A549 (cell line): ENCODE results near the gene ZFP28. TPM values are rescaled to one million over a fixed set of nuclear protein-coding genes. Genes with fewer than 3 reads are reported as not detected.

Source experiments
- ATAC-seq, 2 experiments: fragments of 200-7000 bp in 1 of 2; fragments of >200 bp in 1 of 2; cut with Nextera tagmentation in 1 of 2; cut with Tn5 transposase in 1 of 2; 3 replicates each; pipeline versions ENCODE4 v1.8.0 to v1.9.1; 2018 to 2020; ENCODE audit warnings: mild to moderate bottlenecking in 1 of 2, moderate library complexity in 1 of 2
- CTCF ChIA-PET: fragments of 300-600 bp; sonication (Branson Sonifier 250); formaldehyde crosslinking; extraction: SDS; loops from one replicate; lab custom pipeline; 2021; ENCODE audit warnings: antibody characterized with exemption, inconsistent platforms; lab: Yijun Ruan, JAX
- POLR2A ChIA-PET: fragments of 350-600 bp; formaldehyde crosslinking; extraction: SDS; loops from one replicate; lab custom pipeline; 2021; ENCODE audit warnings: antibody characterized with exemption, inconsistent platforms; lab: Yijun Ruan, JAX
- DNase-seq, 2 experiments: peaks; one replicate each; pipeline versions ENCODE4 v3.0.0 to v3.0.0-alpha.2; 2011 to 2016; ENCODE audit warnings: low read depth in 1 of 2, low spot score in 1 of 2
- FAIRE-seq: peaks from 2 replicates; lab custom pipeline; 2011; peaks lifted over from hg19 to GRCh38; lab: Jason Lieb, UNC
- H3K27ac ChIP-seq, 2 experiments: fragments of >200 bp; sonication (Bioruptor Twin); formaldehyde crosslinking; 3 replicates each; pipeline ENCODE4 v1.5.1; 2016 to 2017
- H3K4me1 ChIP-seq: fragments of >200 bp; sonication (Bioruptor Twin); formaldehyde crosslinking; 3 replicates; pipeline ENCODE4 v1.6.1; 2016
- H3K4me2 ChIP-seq: fragments of >200 bp; sonication (Bioruptor Twin); formaldehyde crosslinking; 3 replicates; pipeline ENCODE4 v1.6.1; 2016
- H3K4me3 ChIP-seq: fragments of >200 bp; sonication (Bioruptor Twin); formaldehyde crosslinking; 3 replicates; pipeline ENCODE4 v1.5.1; 2016
- H3K9me3 ChIP-seq: fragments of >200 bp; sonication (Bioruptor Twin); formaldehyde crosslinking; 3 replicates; pipeline ENCODE4 v1.6.1; 2016
- BHLHE40 ChIP-seq: IDR thresholded peaks from 2 replicates; pipeline ENCODE4 v1.6.1; 2012; ENCODE audit warnings: low read depth, low read length, inconsistent platforms
- CEBPB ChIP-seq, 2 experiments: fragments of >200 bp in 1 of 2; sonication (Bioruptor Twin) in 1 of 2; formaldehyde crosslinking in 1 of 2; IDR thresholded peaks; 2 replicates each; pipeline ENCODE4 v1.6.1; 2012 to 2016
- EHF ChIP-seq: fragments of 250-450 bp; sonication (Bioruptor Pico); IDR thresholded peaks from 2 replicates; pipeline ENCODE4 v1.5.0; 2020; ENCODE audit warnings: mild to moderate bottlenecking
- EHMT2 ChIP-seq: fragments of 200-600 bp; sonication (generic); IDR thresholded peaks from 2 replicates; pipeline ENCODE4 v1.6.1; 2016; ENCODE audit warnings: antibody characterized with exemption, low read depth, mild to moderate bottlenecking, moderate library complexity
- EP300 ChIP-seq, 2 experiments: fragments of >200 bp; sonication (Bioruptor Twin); formaldehyde crosslinking; IDR thresholded peaks; 2 replicates in 1 of 2; 3 replicates in 1 of 2; pipeline ENCODE4 v1.6.1; 2016 to 2017
- FOXS1 ChIP-seq: fragments of 250-450 bp; sonication (Bioruptor Pico); IDR thresholded peaks from 2 replicates; pipeline ENCODE4 v1.5.0; 2020; ENCODE audit warnings: mild to moderate bottlenecking, moderate library complexity
- GATA3 ChIP-seq: IDR thresholded peaks from 2 replicates; pipeline ENCODE4 v1.6.1; 2012; ENCODE audit warnings: borderline replicate concordance
- HDAC2 ChIP-seq: fragments of 200-600 bp; sonication (generic); IDR thresholded peaks from 2 replicates; pipeline ENCODE4 v1.6.1; 2016
- HEYL ChIP-seq: fragments of 250-450 bp; sonication (Bioruptor Pico); IDR thresholded peaks from 2 replicates; pipeline ENCODE4 v1.8.0; 2021; ENCODE audit warnings: mild to moderate bottlenecking, moderate library complexity
- HOXA7 ChIP-seq: fragments of 250-450 bp; sonication (Bioruptor Pico); IDR thresholded peaks from 2 replicates; pipeline ENCODE4 v1.5.0; 2020; ENCODE audit warnings: mild to moderate bottlenecking, moderate library complexity
- HOXB13 ChIP-seq: fragments of 250-450 bp; sonication (Bioruptor Pico); IDR thresholded peaks from 2 replicates; pipeline ENCODE4 v1.5.0; 2020; ENCODE audit warnings: low read depth, mild to moderate bottlenecking, moderate library complexity
- HOXB5 ChIP-seq: fragments of 250-450 bp; sonication (Bioruptor Pico); IDR thresholded peaks from 2 replicates; pipeline ENCODE4 v1.5.0; 2020; ENCODE audit warnings: mild to moderate bottlenecking, moderate library complexity
- KDM5A ChIP-seq: fragments of 200-600 bp; sonication (generic); IDR thresholded peaks from 2 replicates; pipeline ENCODE4 v1.6.1; 2016; ENCODE audit warnings: antibody characterized with exemption, mild to moderate bottlenecking
- MAZ ChIP-seq: fragments of 150-350 bp; IDR thresholded peaks from 2 replicates; pipeline ENCODE4 v1.6.1; 2014; ENCODE audit warnings: antibody characterized with exemption, low read depth, low read length, borderline replicate concordance
- MYC ChIP-seq: IDR thresholded peaks from 2 replicates; pipeline ENCODE4 v1.6.1; 2012; ENCODE audit warnings: mild to moderate bottlenecking, inconsistent platforms, low read length, improper control_type of control experiment, borderline replicate concordance
- PHF8 ChIP-seq: fragments of 200-600 bp; sonication (generic); IDR thresholded peaks from 2 replicates; pipeline ENCODE4 v1.6.1; 2016; ENCODE audit warnings: low read depth, mild to moderate bottlenecking, antibody characterized with exemption, moderate library complexity, borderline replicate concordance
- POLR2AphosphoS2 ChIP-seq: conservative IDR thresholded peaks from 2 replicates; pipeline ENCODE4 v1.6.1; 2012; ENCODE audit warnings: low read length, improper control_type of control experiment, inconsistent platforms
- RCOR1 ChIP-seq: fragments of 150-350 bp; IDR thresholded peaks from 2 replicates; pipeline ENCODE4 v1.6.1; 2014; ENCODE audit warnings: antibody characterized with exemption, low read length, low read depth
- RNF2 ChIP-seq: fragments of 200-600 bp; sonication (generic); IDR thresholded peaks from 2 replicates; pipeline ENCODE4 v1.6.1; 2016; ENCODE audit warnings: low read depth, mild to moderate bottlenecking, antibody characterized with exemption, moderate library complexity, borderline replicate concordance
- SMC3 ChIP-seq: fragments of >200 bp; sonication (Bioruptor Twin); formaldehyde crosslinking; IDR thresholded peaks from 3 replicates; pipeline ENCODE4 v1.6.1; 2018; ENCODE audit warnings: inconsistent platforms
- ZNF302 ChIP-seq: fragments of 250-450 bp; sonication (Bioruptor Pico); IDR thresholded peaks from 2 replicates; pipeline ENCODE4 v1.9.0; 2021; ENCODE audit warnings: inconsistent platforms, mild to moderate bottlenecking, moderate library complexity
- ZSCAN20 ChIP-seq: fragments of 250-450 bp; sonication (Bioruptor Pico); IDR thresholded peaks from 2 replicates; pipeline ENCODE4 v1.8.0; 2022; ENCODE audit warnings: mild to moderate bottlenecking, moderate library complexity
- WGBS: methylation state at CpG from one replicate; pipeline ENCODE4 v1.1.6; 2017; ENCODE audit errors: missing lambda C conversion rate; 5-methylcytosine and 5-hydroxymethylcytosine counted together
- polyA minus RNA-seq: library from RNA; depleted of rRNA, polyadenylated mRNA; stranded (reverse); fragments of >200 nt; gene quantifications from 2 replicates; pipeline ENCODE4 v1.2.3, GENCODE V29; 2011; rRNA and poly(A)+ RNA removed
- polyA plus RNA-seq, 4 experiments: library from polyadenylated mRNA; depleted of rRNA in 3 of 4; stranded (reverse); fragments of >200 nt; fragmentation: RNase III in 1 of 4; extraction: RNeasy Plus Mini Kit Qiagen cat#74134 plus additional on column Dnase treatment in 1 of 4; gene quantifications; 2 replicates in 3 of 4; 3 replicates in 1 of 4; pipeline ENCODE4 v1.2.3, GENCODE V29; 2011 to 2017
- TF ChIP-seq, protein P1 (sequence below): IDR thresholded peaks from 2 replicates; pipeline ENCODE4 v1.6.1; 2012
- TF ChIP-seq, protein P2 (sequence below): IDR thresholded peaks from 2 replicates; pipeline ENCODE4 v1.6.1; 2012; ENCODE audit warnings: low read depth, borderline replicate concordance
- TF ChIP-seq, protein P3 (sequence below): fragments of >200 bp; sonication (Bioruptor Twin); formaldehyde crosslinking; IDR thresholded peaks from 3 replicates; pipeline ENCODE4 v1.6.1; 2016
- TF ChIP-seq, protein P4 (sequence below): fragments of 250-450 bp; sonication (Bioruptor Pico); IDR thresholded peaks from 2 replicates; pipeline ENCODE4 v1.5.0; 2020; ENCODE audit warnings: low read depth, mild to moderate bottlenecking, moderate library complexity
- TF ChIP-seq, protein P5 (sequence below): fragments of >200 bp; sonication (Bioruptor Twin); formaldehyde crosslinking; IDR thresholded peaks from 2 replicates; pipeline ENCODE4 v1.6.1; 2016
- TF ChIP-seq, protein P6 (sequence below): fragments of 250-450 bp; sonication (Bioruptor Pico); IDR thresholded peaks from 2 replicates; pipeline ENCODE4 v1.5.0; 2021; ENCODE audit warnings: mild to moderate bottlenecking, moderate library complexity, borderline replicate concordance

Gene ZFP28
- 7.9 and 8.1 TPM in 2 replicates for polyA plus RNA-seq (2011; rRNA removed)
- polyA plus RNA-seq (2012; cell fraction: cytosol; rRNA removed) = 1.3 and 1.4 TPM in 2 replicates
- polyA plus RNA-seq (2012; cell fraction: nucleus; rRNA removed) = 1.4 and 1.6 TPM in 2 replicates
- polyA plus RNA-seq (2017; fragmentation: RNase III; extraction: RNeasy Plus Mini Kit Qiagen cat#74134 plus additional on column Dnase treatment) = 2.4 to 2.8 TPM (median 2.7 TPM) in 3 replicates
- polyA minus RNA-seq = 4.3 and 4.9 TPM in 2 replicates

DNA sequence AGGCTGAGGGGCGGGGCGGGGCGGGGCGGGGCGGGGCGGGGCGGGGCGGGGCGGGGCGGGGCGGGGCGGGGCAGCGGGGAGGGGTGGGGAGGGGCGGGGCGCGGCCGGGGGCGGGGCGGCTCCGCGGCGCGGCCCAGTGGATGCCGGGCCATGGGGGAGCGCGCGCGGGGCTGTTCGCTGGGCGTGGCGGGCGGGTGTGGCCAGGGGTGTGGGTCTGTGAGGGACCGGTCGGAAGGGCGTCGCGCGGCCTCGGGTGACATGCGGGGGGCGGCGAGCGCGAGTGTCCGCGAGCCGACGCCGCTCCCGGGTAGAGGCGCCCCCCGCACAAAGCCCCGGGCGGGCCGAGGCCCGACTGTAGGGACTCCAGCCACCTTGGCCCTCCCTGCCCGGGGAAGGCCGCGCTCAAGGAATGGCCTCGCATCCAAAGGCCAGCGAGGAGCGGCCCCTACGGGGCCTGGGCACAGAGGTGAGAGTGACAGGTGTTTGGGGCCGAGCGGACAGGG, at the start of gene ZFP28:
Gene ZFP28, plus strand, starts transcription at position 188 of the 503 bp plus-strand sequence. Its CDS starts 71 bp downstream, at position 259.
- Histone ChIP-seq H3K4me1 (no peaks in the 10 kb centered on the region), H3K27ac (peak within 1 kb of the TSS; percentile 84 to 93), H3K4me2 (peak within 1 kb of the TSS; percentile 85), H3K9me3 (peaks cover 88% of the 10 kb centered on the region), H3K4me3 (peak within 1 kb of the TSS; percentile 73)
- ATAC-seq (peak; percentile 84 to 88), FAIRE-seq (no peak), DNase-seq (no peak)
- TF ChIP-seq EP300 (IDR thresholded peaks at IDR 0.05) (no peak), HOXB5 (CRISPR knock-in tag) (0 out of 2 replicates have a peak, but pooled peaks have one; percentile 31), FOXS1 (CRISPR knock-in tag) (no peak), RNF2 (0 out of 2 replicates have a peak, but pooled peaks have one; percentile 25), PHF8 (peak; percentile 46), HOXB13 (CRISPR knock-in tag) (0 out of 2 replicates have a peak, but pooled peaks have one; percentile 50), HOXA7 (CRISPR knock-in tag) (no peak)
- TF ChIP-seq, protein P1, sequence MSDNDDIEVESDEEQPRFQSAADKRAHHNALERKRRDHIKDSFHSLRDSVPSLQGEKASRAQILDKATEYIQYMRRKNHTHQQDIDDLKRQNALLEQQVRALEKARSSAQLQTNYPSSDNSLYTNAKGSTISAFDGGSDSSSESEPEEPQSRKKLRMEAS = peak; percentile 67; the same call in 1 of the 2 replicates
- TF ChIP-seq, protein P2, sequence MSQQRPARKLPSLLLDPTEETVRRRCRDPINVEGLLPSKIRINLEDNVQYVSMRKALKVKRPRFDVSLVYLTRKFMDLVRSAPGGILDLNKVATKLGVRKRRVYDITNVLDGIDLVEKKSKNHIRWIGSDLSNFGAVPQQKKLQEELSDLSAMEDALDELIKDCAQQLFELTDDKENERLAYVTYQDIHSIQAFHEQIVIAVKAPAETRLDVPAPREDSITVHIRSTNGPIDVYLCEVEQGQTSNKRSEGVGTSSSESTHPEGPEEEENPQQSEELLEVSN = peak; percentile 78; the same call in 1 of the 2 replicates
- ChIA-PET POLR2A (interaction anchor here (1.0 kb wide), 1 partner anchor 701 kb away, joined by 3 read pairs; the partner anchor contains the start of gene ZNF805), CTCF (no interaction called here)
- WGBS = 2% methylated on average over 30 of the region's 65 CpGs

DNA sequence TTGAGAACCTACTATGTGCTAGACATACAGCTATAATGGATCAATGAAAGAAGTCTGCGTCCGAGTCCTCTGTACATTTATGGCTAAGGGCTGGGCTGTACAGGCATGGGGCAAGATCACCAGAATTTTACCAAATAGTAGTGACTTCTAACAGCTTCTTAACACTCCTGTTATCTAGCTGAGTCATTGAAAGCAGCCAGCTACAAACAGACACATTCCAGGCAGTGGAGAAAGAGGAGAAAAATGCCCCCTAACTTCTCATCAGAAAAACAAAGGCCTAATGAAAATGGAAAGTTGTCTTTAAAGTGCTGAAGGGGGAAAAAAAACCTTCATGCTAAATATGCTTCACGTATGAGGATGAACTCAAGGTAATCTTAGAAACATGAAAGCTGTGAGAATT, 47.3 kb upstream of the ZFP28 start:
- no peak overlapping the region for H3K4me2 ChIP-seq
- ChIA-PET POLR2A (no interaction called here), CTCF (no interaction called here)
- WGBS = 11% methylated on average over 3 of the region's 3 CpGs
- FAIRE-seq (no peak), ATAC-seq (no peak), DNase-seq (no peak)
- no peak overlapping the region for H3K27ac ChIP-seq
- H3K4me1 ChIP-seq = no peaks in the 10 kb centered on the region
- TF ChIP-seq MAZ (no peak), POLR2AphosphoS2 (no peak), RNF2 (no peak), HDAC2 (no peak), HEYL (CRISPR knock-in tag) (no peak), ZNF302 (CRISPR knock-in tag) (no peak), EHF (CRISPR knock-in tag) (no peak), SMC3 (no peak), EHMT2 (no peak), CEBPB (IDR thresholded peaks at IDR 0.05) (no peak), KDM5A (no peak), GATA3 (no peak), BHLHE40 (no peak)
- TF ChIP-seq, protein P3, sequence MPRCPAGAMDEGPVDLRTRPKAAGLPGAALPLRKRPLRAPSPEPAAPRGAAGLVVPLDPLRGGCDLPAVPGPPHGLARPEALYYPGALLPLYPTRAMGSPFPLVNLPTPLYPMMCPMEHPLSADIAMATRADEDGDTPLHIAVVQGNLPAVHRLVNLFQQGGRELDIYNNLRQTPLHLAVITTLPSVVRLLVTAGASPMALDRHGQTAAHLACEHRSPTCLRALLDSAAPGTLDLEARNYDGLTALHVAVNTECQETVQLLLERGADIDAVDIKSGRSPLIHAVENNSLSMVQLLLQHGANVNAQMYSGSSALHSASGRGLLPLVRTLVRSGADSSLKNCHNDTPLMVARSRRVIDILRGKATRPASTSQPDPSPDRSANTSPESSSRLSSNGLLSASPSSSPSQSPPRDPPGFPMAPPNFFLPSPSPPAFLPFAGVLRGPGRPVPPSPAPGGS = no peak
- H3K9me3 ChIP-seq = peaks cover 53% of the 10 kb centered on the region; the same call in 2 of the 3 replicates
- H3K4me3 ChIP-seq = no peak overlapping the region

DNA sequence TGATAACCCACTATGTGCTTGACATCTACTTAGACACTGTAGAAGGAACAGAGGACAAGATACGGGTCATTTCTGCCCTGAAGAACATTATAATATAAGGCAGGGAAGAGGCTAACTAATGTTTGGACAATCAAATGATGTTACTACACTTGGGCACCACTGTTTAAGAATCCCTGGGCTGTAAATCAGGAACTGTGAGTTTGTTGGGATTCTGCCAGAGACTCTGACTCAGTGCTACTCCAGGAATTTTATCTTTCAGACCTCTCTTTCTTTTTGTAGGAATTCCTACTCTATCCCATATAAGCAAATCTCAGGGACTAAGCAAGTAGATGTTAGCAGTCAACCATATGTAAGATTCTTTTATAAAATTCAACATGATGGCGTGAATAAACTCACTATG, 34.2 kb upstream of the ZFP28 start:
- ChIA-PET POLR2A (no interaction called here), CTCF (no interaction called here)
- 10% methylated on average over 2 of the region's 2 CpGs for WGBS
- DNase-seq (no peak), ATAC-seq (no peak), FAIRE-seq (no peak)
- no peak overlapping the region for H3K27ac ChIP-seq
- H3K4me2 ChIP-seq = no peak overlapping the region
- H3K4me1 ChIP-seq = no peaks in the 10 kb centered on the region
- H3K9me3 ChIP-seq = peaks cover 66% of the 10 kb centered on the region
- no peak overlapping the region for H3K4me3 ChIP-seq
- TF ChIP-seq RCOR1 (no peak), MYC (no peak), HOXA7 (CRISPR knock-in tag) (no peak), ZSCAN20 (CRISPR knock-in tag) (no peak), HDAC2 (no peak)
- TF ChIP-seq, protein P4, sequence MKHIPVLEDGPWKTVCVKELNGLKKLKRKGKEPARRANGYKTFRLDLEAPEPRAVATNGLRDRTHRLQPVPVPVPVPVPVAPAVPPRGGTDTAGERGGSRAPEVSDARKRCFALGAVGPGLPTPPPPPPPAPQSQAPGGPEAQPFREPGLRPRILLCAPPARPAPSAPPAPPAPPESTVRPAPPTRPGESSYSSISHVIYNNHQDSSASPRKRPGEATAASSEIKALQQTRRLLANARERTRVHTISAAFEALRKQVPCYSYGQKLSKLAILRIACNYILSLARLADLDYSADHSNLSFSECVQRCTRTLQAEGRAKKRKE (CRISPR knock-in tag) = no peak
- TF ChIP-seq, protein P5, sequence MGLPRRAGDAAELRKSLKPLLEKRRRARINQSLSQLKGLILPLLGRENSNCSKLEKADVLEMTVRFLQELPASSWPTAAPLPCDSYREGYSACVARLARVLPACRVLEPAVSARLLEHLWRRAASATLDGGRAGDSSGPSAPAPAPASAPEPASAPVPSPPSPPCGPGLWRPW = no peak
- TF ChIP-seq, protein P6, sequence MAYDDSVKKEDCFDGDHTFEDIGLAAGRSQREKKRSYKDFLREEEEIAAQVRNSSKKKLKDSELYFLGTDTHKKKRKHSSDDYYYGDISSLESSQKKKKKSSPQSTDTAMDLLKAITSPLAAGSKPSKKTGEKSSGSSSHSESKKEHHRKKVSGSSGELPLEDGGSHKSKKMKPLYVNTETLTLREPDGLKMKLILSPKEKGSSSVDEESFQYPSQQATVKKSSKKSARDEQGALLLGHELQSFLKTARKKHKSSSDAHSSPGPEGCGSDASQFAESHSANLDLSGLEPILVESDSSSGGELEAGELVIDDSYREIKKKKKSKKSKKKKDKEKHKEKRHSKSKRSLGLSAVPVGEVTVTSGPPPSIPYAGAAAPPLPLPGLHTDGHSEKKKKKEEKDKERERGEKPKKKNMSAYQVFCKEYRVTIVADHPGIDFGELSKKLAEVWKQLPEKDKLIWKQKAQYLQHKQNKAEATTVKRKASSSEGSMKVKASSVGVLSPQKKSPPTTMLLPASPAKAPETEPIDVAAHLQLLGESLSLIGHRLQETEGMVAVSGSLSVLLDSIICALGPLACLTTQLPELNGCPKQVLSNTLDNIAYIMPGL (CRISPR knock-in tag) = no peak
